Measurements from ENCODE around the gene USF1. TPM values are rescaled to one million over a fixed set of nuclear protein-coding genes. Genes with fewer than 3 reads are reported as not detected.

USF1 gene
- total RNA-seq, 1 donor from 2014 or later: 57.2 TPM

DNA sequence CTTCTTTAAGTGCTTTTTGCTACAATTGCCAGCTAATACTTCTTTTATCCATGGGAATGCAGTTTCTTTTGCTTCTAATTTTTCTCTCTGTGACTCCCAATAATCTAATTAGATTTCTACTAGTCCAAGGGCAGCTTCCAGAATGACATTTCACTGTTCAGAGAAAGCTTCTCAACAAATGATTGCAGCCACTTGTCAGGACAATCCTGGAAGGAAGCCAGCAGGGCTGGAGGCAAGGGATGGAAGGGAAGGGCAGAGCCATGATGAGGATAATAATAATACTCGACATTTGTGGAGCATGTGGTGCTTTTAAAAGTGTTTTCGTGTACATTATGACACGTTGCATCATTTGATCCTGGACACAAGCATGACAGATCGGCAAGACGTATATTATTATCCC, 44.3 kb downstream of the USF1 start:
- Mint-ChIP-seq H3K27me3 (ENCODE audit: unreplicated experiment) (peaks cover 3% of the 10 kb centered on the region), H3K36me3 (ENCODE audit: unreplicated experiment) (no peaks in the 10 kb centered on the region), H3K4me1 (ENCODE audit: unreplicated experiment) (no peaks in the 10 kb centered on the region), H3K27ac (ENCODE audit: unreplicated experiment) (no peak overlapping the region), H3K4me3 (ENCODE audit: unreplicated experiment) (no peak overlapping the region), H3K9me3 (ENCODE audit: unreplicated experiment) (no peaks in the 10 kb centered on the region)
- DNase-seq (ENCODE audit: extremely low spot score, unreplicated experiment): no peak
- TF ChIP-seq, protein P1, sequence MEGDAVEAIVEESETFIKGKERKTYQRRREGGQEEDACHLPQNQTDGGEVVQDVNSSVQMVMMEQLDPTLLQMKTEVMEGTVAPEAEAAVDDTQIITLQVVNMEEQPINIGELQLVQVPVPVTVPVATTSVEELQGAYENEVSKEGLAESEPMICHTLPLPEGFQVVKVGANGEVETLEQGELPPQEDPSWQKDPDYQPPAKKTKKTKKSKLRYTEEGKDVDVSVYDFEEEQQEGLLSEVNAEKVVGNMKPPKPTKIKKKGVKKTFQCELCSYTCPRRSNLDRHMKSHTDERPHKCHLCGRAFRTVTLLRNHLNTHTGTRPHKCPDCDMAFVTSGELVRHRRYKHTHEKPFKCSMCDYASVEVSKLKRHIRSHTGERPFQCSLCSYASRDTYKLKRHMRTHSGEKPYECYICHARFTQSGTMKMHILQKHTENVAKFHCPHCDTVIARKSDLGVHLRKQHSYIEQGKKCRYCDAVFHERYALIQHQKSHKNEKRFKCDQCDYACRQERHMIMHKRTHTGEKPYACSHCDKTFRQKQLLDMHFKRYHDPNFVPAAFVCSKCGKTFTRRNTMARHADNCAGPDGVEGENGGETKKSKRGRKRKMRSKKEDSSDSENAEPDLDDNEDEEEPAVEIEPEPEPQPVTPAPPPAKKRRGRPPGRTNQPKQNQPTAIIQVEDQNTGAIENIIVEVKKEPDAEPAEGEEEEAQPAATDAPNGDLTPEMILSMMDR (IDR thresholded peaks at IDR 0.05): no peak

DNA sequence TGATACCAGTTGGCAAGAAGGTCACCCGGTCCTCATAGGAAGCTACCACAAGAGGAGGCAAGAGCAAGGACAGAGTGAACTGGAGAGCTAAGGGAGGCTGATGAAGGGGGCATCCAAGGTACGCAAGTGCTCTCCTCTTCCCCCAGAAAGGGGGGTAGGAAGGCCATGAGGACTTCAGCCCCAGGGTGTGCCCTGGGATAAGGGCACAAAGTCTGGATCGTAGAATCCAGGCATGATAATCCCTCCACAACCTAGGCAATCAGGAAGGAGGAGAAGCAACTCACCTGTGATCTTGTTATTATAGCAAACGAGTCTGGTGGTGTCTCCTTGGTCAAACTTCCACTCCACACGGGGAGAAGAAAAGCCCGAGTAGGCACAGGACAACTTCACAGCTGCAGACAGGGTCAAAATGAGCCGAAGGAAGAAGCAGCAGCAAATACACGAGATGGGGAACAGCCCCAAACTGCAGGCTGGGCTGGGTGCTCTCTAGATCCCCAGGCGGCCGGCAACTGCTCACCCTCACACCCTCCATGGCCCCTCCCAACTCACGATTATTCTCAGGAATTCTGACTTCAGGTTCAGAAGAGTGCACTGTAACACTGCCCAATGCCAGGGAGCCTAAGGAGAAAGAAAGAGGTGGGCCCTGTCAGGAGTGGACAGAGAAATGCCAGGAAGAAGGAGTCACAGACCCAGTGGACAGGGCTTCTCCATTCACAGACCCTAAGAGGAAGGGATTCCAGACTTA, 44.9 kb downstream of the USF1 start:
- no peaks in the 10 kb centered on the region for H3K36me3 Mint-ChIP-seq (ENCODE audit: unreplicated experiment)
- no peak overlapping the region for H3K4me3 Mint-ChIP-seq (ENCODE audit: unreplicated experiment)
- H3K9me3 Mint-ChIP-seq (ENCODE audit: unreplicated experiment): no peaks in the 10 kb centered on the region
- H3K4me1 Mint-ChIP-seq (ENCODE audit: unreplicated experiment): no peaks in the 10 kb centered on the region
- no peak for DNase-seq (ENCODE audit: extremely low spot score, unreplicated experiment)
- H3K27me3 Mint-ChIP-seq (ENCODE audit: unreplicated experiment): peaks cover 3% of the 10 kb centered on the region
- TF ChIP-seq, protein P1 (IDR thresholded peaks at IDR 0.05): no peak
- no peak overlapping the region for H3K27ac Mint-ChIP-seq (ENCODE audit: unreplicated experiment)

DNA sequence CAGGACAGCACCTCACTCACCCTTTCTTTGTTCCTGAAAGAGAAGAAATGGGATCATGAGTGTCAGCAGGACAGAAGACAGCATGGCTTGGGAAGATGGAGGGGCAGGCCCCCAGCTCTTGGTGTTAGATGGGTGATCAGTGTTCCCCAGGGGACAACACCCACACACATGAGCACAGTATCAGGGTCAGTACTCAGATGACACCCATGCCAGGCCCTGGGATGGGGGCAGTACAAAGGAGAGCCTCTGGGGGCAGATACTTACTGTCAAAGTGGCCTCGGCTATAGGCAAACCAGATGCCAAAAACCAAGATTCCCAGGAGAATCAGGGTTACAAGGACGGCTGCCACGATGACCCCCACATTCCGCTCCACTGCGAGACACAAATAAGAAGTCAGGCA, 46.4 kb downstream of the USF1 start:
- H3K9me3 Mint-ChIP-seq (ENCODE audit: unreplicated experiment): no peaks in the 10 kb centered on the region
- H3K4me3 Mint-ChIP-seq (ENCODE audit: unreplicated experiment): no peak overlapping the region
- no peak overlapping the region for H3K27ac Mint-ChIP-seq (ENCODE audit: unreplicated experiment)
- H3K27me3 Mint-ChIP-seq (ENCODE audit: unreplicated experiment): peaks cover 7% of the 10 kb centered on the region
- TF ChIP-seq, protein P1 (IDR thresholded peaks at IDR 0.05): no peak
- H3K4me1 Mint-ChIP-seq (ENCODE audit: unreplicated experiment): no peaks in the 10 kb centered on the region
- H3K36me3 Mint-ChIP-seq (ENCODE audit: unreplicated experiment): no peaks in the 10 kb centered on the region
- DNase-seq (ENCODE audit: extremely low spot score, unreplicated experiment): no peak

DNA sequence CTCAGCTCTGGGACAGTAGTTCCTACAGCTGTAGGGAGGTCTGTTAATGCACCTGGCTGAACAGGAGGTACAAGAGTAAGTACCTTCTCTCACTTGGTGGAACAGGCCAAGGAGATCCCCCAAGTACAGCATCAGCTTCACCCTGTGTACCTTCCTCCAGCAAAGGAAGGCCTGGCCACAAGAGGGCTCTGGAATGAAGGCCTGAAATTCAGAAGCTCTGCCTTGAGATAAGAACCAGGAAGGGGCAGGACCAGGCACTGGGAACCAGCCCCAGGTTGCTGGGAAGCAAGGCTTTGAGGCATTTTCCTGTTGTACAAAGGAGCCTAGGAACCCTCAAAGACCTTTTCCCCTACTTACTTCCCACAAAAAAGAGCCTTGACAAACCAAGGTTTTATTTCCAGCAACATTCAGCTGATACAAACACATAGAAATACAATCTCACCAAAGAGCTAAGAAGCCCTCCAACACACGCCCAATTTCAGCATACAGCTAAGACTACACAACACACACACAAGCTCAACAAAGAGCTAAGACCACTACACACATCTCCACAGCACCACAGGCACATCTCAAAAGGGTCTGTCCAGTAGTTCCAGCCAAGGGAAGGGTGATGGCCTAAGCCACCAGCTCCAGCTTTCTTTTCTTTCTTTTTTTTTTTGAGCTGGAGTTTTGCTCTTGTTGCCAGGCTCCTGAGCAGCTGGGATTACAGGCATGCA, 48.3 kb downstream of the USF1 start:
- no peaks in the 10 kb centered on the region for H3K36me3 Mint-ChIP-seq (ENCODE audit: unreplicated experiment)
- H3K4me1 Mint-ChIP-seq (ENCODE audit: unreplicated experiment): no peaks in the 10 kb centered on the region
- H3K9me3 Mint-ChIP-seq (ENCODE audit: unreplicated experiment): no peaks in the 10 kb centered on the region
- DNase-seq (ENCODE audit: extremely low spot score, unreplicated experiment): no peak
- H3K27ac Mint-ChIP-seq (ENCODE audit: unreplicated experiment): no peak overlapping the region
- H3K27me3 Mint-ChIP-seq (ENCODE audit: unreplicated experiment): peaks cover 9% of the 10 kb centered on the region
- H3K4me3 Mint-ChIP-seq (ENCODE audit: unreplicated experiment): no peak overlapping the region
- TF ChIP-seq, protein P1 (IDR thresholded peaks at IDR 0.05): peak; percentile 54

DNA sequence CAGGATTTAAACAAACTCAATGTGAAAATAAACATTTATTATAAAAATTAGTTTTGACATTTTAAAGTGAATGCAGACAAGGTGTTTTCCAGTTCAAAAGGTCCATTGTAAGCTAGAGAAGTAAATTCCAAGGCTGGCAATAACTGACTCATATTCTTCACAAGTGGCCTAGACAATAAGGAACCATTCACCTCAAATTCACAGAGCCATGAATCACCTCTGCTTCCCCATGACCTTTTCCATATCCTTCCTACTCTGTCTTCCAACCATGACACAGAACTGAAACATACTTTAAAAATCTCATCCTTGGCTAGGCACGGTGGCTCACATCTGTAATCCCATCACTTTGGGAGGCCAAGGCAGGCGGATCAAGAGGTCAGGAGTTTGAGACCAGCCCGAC, 49.6 kb downstream of the USF1 start:
- DNase-seq (ENCODE audit: extremely low spot score, unreplicated experiment): no peak
- Mint-ChIP-seq H3K27ac (ENCODE audit: unreplicated experiment) (no peak overlapping the region), H3K4me1 (ENCODE audit: unreplicated experiment) (no peaks in the 10 kb centered on the region), H3K9me3 (ENCODE audit: unreplicated experiment) (no peaks in the 10 kb centered on the region), H3K36me3 (ENCODE audit: unreplicated experiment) (no peaks in the 10 kb centered on the region), H3K27me3 (ENCODE audit: unreplicated experiment) (peaks cover 6% of the 10 kb centered on the region), H3K4me3 (ENCODE audit: unreplicated experiment) (no peak overlapping the region)
- TF ChIP-seq, protein P1 (IDR thresholded peaks at IDR 0.05): no peak

Measured in osteocyte (in vitro differentiated cells).